Vagina (tissue), 2 donors: Measurements from ENCODE around the gene TBC1D2.

ENCODE experiments used
- POLR2A ChIP-seq, 2 donors: fragments of 450-650 bp; IDR thresholded peaks; one replicate each; pipeline ENCODE4 v1.6.1; 2017; ENCODE audit warnings: antibody characterized with exemption in 2 of 2, mild to moderate bottlenecking in 2 of 2, moderate library complexity in 2 of 2
- POLR2AphosphoS5 ChIP-seq, 2 donors: sonication (generic); formaldehyde crosslinking; IDR thresholded peaks; one replicate each; pipeline ENCODE4 v1.9.0; 2017; ENCODE audit warnings: antibody characterized with exemption in 2 of 2, mild to moderate bottlenecking in 2 of 2, low read depth in 1 of 2; ENCODE audit not compliant: insufficient read depth in 1 of 2
- TF ChIP-seq, protein P1 (sequence below), 3 experiments: fragments of 450-650 bp in 2 of 3; fragments of 200-600 bp in 1 of 3; sonication (generic) in 1 of 3; IDR thresholded peaks; one replicate each; pipeline ENCODE4 v1.5.1; 2017 to 2019; ENCODE audit warnings: antibody characterized with exemption in 3 of 3, mild to moderate bottlenecking in 2 of 3, moderate library complexity in 2 of 3

- TF ChIP-seq, protein P1, sequence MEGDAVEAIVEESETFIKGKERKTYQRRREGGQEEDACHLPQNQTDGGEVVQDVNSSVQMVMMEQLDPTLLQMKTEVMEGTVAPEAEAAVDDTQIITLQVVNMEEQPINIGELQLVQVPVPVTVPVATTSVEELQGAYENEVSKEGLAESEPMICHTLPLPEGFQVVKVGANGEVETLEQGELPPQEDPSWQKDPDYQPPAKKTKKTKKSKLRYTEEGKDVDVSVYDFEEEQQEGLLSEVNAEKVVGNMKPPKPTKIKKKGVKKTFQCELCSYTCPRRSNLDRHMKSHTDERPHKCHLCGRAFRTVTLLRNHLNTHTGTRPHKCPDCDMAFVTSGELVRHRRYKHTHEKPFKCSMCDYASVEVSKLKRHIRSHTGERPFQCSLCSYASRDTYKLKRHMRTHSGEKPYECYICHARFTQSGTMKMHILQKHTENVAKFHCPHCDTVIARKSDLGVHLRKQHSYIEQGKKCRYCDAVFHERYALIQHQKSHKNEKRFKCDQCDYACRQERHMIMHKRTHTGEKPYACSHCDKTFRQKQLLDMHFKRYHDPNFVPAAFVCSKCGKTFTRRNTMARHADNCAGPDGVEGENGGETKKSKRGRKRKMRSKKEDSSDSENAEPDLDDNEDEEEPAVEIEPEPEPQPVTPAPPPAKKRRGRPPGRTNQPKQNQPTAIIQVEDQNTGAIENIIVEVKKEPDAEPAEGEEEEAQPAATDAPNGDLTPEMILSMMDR (IDR thresholded peaks at IDR 0.05): no peak
- TF ChIP-seq POLR2AphosphoS5 (IDR thresholded peaks at IDR 0.05; ENCODE audit: insufficient read depth in 1 of 2, low read depth in 1 of 2) (no peak), POLR2A (IDR thresholded peaks at IDR 0.05) (no peak)
Measured at GRCh38 chr9:98226516-98226915, 28.9 kb downstream of the TBC1D2 start.
